Stimulated activated CD8-positive, alpha-beta memory T cell treated with anti-CD3 and anti-CD28 coated beads, Interleukin-15, amount 100 ng/mL, for 24 hours (primary cell): Measurements from ENCODE around the gene CPD.

Source experiments
- DNase-seq: peaks from one replicate; pipeline ENCODE4 v3.0.0-alpha.2; 2020; ENCODE audit warnings: low read depth

The CPD gene

DNA sequence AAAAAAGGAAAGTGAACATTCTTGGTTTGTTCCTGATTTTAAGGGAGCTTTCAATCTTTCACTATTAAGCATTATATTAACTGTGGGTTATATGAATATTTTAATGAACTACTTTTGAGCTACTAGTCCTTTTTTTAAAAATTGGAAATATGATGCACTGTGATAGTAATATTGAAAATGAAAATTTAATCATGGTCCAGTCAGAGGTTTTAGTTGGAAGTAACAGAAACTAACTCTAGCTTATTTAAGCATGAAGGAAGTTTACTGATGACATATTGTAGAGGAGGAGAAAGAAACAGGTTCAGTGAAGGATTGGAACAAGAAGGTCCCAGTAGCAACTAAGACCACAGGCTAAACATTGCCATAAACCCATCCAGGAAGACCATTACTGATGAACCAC is 24.0 kb upstream of the CPD start:
- DNase-seq = no peak

- DNase-seq = no peak
These were observed 21.3 kb upstream of the CPD start for GRCh38 chr17:30357476-30357875.

DNA sequence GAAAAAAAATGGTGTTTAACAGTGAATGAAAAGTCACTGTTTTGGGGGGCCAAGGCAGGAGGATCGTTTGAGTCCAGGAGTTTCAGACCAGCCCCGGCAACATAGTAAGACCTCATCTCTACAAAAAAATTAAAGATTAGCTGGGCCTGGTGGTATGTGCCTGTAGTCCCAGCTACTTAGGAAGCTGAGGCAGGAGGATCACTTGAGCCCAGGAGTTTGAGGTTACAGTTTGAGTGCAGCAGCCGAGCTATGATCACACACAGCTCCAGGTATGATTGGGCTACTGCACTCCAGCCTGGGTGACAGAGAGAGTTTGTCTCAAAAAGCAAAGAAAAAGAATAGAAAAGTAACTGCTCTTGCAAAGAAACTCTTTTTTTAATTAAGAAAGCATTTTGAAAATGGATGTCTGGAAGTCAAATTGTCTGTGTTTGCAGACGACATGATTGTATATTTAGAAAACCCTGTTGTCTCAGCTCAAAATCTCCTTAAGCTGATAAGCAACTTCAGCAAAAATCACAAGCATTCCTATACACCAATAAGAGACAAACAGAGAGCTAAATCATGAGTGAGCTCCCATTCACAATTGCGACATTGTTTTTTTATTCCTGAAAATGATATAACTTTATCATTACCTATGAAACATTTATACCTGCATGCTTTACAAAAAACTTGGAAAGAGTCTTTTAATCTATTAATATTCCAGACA is 20.5 kb upstream of the CPD start:
- no peak for DNase-seq

DNA sequence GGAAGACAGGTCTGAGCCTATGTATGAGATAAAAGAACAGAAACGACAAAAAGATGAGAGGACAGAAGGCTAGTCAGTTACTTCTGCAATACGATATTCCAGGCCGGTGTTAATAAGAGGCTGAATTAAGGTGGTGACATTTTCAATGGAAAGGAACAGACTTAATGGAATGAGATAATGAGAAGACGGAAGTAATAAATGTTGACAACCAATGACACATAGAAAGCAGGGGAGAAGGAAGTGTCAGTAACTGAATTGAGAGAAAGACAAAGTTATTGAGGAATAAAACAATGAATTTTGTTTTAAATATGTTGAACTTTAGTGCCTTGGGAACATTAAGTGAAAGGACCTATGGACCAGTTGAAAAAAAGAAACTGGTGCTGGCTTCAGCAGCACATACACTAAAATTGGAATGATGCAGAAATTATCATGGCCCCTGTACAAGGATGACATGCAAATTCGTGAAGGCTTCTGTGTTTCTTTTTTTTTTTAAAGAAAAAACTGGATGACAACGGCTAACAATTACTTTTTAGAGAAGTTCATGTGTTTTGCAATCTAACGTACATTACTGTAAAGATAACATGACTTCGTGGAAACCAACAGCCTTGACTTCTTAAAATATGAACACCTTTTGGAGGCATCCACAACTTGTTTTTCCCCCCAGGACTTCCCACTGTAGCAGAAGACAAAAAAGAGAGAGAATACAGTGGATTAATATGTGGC is 18.5 kb upstream of the CPD start:
- DNase-seq = no peak

DNA sequence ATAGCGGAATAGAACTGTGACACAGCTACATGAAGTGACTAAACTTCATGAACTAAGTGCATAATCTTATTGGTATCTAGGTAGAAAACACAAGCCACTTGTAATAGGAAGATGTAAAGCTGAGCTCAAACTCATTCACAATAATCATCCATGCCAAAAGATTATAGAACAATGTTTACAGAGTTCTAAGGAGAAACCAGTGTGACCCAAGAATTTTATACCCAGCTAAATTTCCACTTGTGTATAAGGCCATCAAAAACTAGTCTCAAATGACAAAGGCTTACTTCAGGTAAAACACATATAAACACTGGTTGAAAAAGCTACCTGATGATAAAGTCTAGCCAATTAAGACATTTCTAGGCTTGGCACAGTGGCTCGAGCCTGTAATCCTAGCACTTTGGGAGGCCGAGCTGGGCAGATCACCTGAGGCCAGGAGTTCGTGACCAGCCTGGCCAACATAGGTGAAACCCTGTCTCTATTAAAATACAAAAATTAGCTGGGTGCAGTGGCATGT is 16.9 kb upstream of the CPD start:
- no peak for DNase-seq

DNA sequence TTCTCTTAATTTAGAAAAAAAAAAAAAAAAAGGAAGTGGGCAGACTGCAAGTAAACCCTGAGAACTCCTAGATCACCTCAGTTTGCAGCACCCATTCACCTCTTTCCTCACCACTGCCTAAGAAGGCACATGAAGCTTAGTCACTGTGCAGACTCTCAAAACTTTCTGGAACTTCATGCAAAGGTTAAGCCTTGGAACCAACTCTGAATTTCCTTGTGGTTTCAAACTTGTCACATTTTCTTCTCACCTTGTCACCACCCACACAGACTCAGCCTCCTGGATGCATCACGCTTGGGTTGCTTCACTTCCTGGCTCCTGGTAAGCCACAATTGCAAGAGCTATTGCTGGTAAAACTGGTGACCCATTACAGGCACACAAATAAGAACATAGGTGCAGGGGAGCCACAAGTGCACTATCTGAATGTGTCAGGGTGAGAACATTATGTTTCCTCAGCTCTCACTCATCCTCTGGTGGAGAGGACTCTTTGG is 15.0 kb upstream of the CPD start:
- DNase-seq = no peak

DNA sequence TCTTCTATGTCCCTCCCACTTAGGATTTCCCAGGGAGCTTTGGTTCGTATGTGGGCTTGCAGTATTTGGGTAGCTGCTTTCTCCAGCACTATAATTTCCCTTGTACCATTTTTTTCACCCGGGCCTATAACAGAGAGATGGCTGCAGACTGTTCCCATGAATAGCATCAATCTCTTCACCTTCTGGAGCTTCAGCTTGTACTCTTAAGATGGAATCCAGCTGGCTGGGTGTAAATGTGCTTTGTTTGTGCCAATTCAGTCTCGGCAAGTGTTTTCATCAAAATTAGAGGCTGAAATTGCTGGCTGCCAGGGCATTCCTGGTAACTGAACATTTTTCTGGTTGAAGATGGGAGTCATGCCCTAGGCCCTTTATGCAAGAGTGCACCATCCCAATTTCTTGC is 12.2 kb upstream of the CPD start:
- no peak for DNase-seq

- DNase-seq = no peak
These were observed 9.6 kb upstream of the CPD start for GRCh38 chr17:30368912-30369720.

DNA sequence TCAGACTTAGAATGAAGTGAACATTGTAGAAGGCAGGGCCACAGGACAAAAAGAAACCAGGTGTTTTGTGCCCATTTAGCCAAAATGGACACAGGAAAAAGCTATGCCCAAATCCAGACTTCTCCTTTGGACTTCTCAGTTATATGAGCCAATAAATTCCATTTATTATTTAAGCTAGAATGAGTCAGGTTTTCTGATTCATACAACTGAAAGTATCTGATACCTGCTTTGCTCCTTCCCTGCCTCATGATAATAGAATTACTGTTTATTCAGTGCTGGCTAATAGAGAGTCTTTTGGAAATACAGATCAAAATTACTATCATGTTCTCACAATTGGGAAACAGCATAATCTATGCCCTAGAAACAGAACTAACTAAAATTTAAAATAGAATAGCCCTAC is 8.7 kb upstream of the CPD start:
- DNase-seq = no peak

DNA sequence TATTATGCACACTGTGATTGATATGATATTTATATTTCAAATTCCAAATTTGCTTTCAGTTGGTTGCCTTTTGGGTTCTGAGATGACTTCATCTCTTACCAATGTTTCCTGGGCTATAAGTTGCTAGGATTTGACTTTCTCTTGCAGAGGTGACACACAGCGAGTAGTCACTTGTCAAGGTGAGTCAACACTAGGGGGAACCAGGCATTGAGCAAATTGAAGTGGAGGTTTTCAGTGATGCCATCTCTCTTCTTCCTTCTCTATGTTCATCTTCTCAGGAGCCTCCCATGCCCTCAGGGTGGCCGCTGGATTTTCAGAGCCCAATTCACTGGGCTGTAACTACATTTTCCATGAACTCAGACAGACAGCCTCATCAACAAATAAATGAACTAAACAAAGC is 6.0 kb upstream of the CPD start:
- DNase-seq = no peak

GRCh38 chr17:30375661-30376060 is 3.1 kb upstream of the CPD start:
- DNase-seq = no peak

DNA sequence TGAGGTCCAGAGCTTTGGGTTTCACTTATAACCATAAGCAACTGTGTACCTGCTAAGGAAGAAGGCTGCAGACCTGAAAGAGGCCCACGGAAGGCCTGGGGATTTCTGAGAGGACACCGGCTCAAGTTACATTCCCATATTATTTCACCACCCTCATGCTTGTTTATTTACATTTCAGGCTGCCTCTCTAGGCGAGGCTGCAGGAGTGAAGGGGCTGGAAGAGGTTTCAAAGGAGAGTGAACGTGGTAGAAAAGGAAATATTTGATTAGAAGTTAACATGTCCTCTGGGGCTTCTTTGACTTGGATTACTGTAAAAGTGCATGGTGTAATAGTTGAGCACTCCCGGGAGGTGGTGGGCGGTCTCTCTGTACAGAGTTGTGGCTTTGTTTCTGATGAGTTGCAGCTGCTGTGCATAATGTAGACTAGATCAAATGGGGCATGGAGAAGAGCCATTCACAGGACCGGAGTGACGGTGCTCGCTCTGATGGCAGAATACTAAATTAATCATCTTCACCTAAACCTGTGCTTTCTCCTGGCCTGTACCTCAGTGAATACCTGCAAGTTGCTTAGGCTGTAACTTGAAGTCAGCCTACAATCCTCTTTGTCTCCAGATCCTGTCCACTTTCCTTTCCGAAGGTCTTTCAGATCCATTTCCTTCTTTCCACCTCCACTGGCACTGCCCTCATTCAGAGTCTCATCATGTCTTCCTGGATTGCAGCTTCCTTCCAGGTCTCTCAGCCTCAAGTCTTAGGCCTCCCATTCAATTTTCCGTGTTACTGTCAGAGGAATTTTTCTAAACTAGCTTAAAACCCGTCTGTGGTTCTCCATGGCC is 1.9 kb upstream of the CPD start:
- DNase-seq = no peak

- DNase-seq = no peak
These were observed 1.0 kb upstream of the CPD start for GRCh38 chr17:30377574-30378240.

DNA sequence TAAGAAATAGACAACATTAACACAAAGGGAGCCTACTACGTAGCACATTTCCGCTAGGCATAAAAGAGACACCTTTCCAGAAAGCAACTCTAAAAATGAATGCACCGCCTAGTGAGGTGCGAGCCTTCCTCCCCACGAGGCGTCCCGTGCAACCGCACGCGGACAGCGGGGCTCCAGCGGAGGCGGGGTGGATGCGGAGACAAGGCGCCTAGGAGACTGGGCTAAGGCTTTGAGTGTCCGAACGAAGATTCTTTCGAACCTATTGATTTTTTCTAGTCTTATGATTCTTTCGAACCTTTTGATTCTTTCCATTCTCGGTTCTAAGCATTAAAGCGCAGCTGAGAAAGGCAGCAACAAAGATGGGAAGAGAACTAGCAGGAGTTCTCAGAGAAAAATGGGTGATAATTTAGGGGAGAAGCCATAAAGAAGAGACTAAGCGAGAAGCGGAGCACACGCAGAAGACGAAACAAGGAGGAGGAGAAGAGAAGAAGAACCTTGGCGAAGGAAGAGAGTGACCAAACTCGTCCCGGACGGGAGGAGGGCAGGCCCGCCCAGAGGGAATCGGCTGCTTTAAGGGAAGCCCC is 394 bp upstream of the CPD start:
- DNase-seq = no peak

DNA sequence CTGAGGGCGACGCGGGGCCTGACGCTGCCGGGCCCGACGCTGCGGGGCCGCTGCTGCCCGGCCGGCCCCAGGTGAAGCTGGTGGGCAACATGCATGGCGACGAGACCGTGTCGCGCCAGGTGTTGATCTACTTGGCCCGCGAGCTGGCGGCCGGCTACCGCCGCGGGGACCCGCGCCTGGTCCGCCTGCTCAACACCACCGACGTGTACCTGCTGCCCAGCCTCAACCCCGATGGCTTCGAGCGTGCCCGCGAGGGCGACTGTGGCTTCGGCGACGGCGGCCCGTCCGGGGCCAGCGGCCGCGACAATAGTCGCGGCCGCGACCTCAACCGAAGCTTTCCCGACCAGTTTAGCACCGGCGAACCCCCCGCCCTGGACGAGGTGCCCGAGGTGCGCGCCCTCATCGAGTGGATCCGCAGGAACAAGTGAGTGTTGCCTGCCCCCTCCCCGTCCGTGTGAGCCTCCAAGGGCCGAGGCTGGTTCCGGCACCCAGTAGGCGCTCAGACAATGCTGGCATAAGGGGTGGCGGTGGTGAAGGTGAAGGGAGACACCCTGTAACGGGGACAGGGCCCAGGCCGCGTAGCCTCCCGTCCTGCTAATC is 676 bp downstream of the CPD start:
- no peak for DNase-seq

GRCh38 chr17:30379903-30380381 is 1.2 kb downstream of the CPD start:
- no peak for DNase-seq

DNA sequence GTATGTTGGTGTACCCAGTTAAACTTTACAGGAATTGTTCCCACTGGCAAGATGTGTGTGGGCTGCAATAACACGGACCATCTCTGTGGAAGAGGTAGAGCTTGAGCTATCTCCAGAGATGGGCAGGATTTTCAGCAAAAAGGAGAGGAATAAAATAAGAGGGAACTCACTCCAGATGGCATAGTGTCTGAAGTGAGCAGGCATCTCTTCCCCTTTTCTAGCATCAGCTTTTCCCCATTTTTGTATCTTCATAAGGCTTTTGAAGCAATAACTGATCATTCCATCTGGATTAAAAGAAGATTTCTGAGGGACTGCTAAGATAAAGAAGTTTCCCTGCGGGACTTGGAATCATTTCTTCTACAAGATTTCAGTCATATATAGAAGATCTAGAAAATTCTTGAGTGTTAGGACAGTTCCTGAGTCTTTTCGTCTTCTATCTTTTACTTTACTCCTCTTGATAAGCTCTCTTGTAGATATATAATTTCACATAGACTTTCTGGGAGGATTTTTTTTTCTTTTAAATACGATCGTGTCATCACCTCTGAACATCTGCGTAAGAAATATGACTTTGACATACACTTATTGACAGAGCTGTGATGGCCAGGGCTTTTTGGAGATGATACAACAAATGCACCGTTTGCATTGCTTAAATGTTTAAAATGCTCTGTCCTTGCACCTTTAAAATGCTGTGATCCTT is 2.1 kb downstream of the CPD start:
- no peak for DNase-seq

DNA sequence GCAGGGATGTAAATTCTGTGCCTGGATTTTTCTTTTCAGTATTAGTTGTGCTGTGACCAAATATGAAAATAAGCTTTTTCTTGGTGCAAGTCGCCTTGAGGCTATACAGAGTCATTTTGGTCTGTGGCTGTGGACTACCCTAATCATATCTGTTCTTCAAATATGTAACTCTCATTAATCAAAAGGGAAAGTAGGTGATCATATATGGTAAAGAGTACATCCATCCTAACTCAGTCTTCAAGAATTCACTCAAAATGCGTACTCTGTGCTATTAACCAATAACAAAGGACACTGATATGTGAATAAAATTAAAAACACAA is 2.6 kb downstream of the CPD start:
- DNase-seq = no peak

DNA sequence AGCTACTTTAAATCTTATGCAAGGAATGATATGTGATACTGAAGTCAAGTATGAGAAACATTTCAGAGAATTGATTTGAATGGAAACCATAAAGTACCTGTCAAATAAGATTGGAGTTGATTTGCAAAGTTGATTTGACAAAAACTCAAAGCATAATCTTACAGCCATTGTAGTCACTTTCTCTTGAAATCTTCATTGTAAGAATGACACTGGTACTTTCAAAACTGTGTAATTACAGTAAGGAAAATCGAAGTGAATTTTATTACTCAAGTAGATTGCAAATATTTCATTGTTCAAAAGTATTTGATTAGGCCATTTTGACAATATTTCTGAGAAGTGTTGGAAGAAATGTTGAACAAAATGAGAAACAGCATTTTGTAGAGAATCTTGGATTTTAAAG is 3.6 kb downstream of the CPD start:
- no peak for DNase-seq
